Stimulated activated CD4-positive, alpha-beta T cell treated with anti-CD3 and anti-CD28 coated beads, TNF-alpha, amount 100 ng/mL, for 4 hours (primary cell): ENCODE data around the gene TMEM108.
"Not testable (repeated sequence)": the region's sequence is repeated elsewhere in the genome, so short reads cannot be mapped to it uniquely, and the experiment has no call there.

Experiments
- DNase-seq, 3 experiments: peaks; one replicate each; pipeline ENCODE4 v3.0.0-alpha.2; 2020; ENCODE audit warnings: low read depth in 3 of 3

TMEM108 gene

GRCh38 chr3:133038089-133038730, at the start of gene TMEM108:
Gene TMEM108, plus strand, starts transcription at chr3:133038391.
- no peak for DNase-seq

GRCh38 chr3:132995971-132996370, 42.2 kb upstream of the TMEM108 start:
- no peak for DNase-seq

- DNase-seq = no peak
Observed at GRCh38 chr3:132997404-132998185, 40.6 kb upstream of the TMEM108 start.

GRCh38 chr3:133005032-133005431, 33.2 kb upstream of the TMEM108 start:
- not testable (repeated sequence) for DNase-seq

GRCh38 chr3:133007601-133008000, 30.6 kb upstream of the TMEM108 start:
- DNase-seq = no peak

- no peak for DNase-seq
Observed at GRCh38 chr3:133014325-133014724, 23.9 kb upstream of the TMEM108 start.

GRCh38 chr3:133015573-133015972, 22.6 kb upstream of the TMEM108 start:
- not testable (repeated sequence) for DNase-seq

GRCh38 chr3:133016838-133017309, 21.3 kb upstream of the TMEM108 start:
- DNase-seq = no peak

GRCh38 chr3:133018921-133019320, 19.3 kb upstream of the TMEM108 start:
- no peak for DNase-seq

GRCh38 chr3:133021206-133021605, 17.0 kb upstream of the TMEM108 start:
- no peak for DNase-seq

- DNase-seq = no peak
Observed at GRCh38 chr3:133023362-133023761, 14.8 kb upstream of the TMEM108 start.

- no peak for DNase-seq
Observed at GRCh38 chr3:133025546-133025945, 12.6 kb upstream of the TMEM108 start.

GRCh38 chr3:133032301-133032700, 5.9 kb upstream of the TMEM108 start:
- DNase-seq = no peak

GRCh38 chr3:133037436-133037835, 755 bp upstream of the TMEM108 start:
- no peak for DNase-seq

- no peak for DNase-seq
Observed at GRCh38 chr3:133038731-133039375, 662 bp downstream of the TMEM108 start.

- no peak for DNase-seq
Observed at GRCh38 chr3:133040696-133041523, 2.7 kb downstream of the TMEM108 start.

- no peak for DNase-seq
Observed at GRCh38 chr3:133041524-133041829, 3.3 kb downstream of the TMEM108 start.

- no peak for DNase-seq
Observed at GRCh38 chr3:133042778-133043177, 4.6 kb downstream of the TMEM108 start.

- DNase-seq = no peak
Observed at GRCh38 chr3:133047980-133048379, 9.8 kb downstream of the TMEM108 start.

- DNase-seq = no peak
Observed at GRCh38 chr3:133049491-133049890, 11.3 kb downstream of the TMEM108 start.

- DNase-seq = no peak
Observed at GRCh38 chr3:133050891-133051290, 12.7 kb downstream of the TMEM108 start.

GRCh38 chr3:133053532-133053931, 15.3 kb downstream of the TMEM108 start:
- DNase-seq = no peak
